Upper lobe of left lung (tissue), 6 donors: ENCODE measurements around the gene HK1. TPM values are rescaled to one million over a fixed set of nuclear protein-coding genes. Genes with fewer than 3 reads are reported as not detected.

Experiments
- ATAC-seq, 2 donors: fragments of 200-7000 bp; cut with Tn5 transposase; one replicate each; pipeline ENCODE4 v1.9.1; 2022; ENCODE audit warnings: mild to moderate bottlenecking in 2 of 2, moderate library complexity in 2 of 2; ENCODE audit not compliant: low FRiP score in 2 of 2
- DNase-seq, 2 donors: peaks; one replicate each; pipeline ENCODE4 v3.0.0-alpha.2; 2019 to 2020
- H3K27ac ChIP-seq, 4 donors: fragments of 200-600 bp; sonication (generic); one replicate each; pipeline ENCODE4 v1.5.1; 2016 to 2019
- H3K27me3 ChIP-seq, 4 donors: fragments of 200-600 bp; sonication (generic); one replicate each; pipeline ENCODE4 v1.5.1; 2017 to 2019
- H3K36me3 ChIP-seq, 4 donors: fragments of 200-600 bp; sonication (generic); one replicate each; pipeline ENCODE4 v1.5.1; 2016 to 2019
- H3K4me1 ChIP-seq, 4 donors: fragments of 200-600 bp; sonication (generic); one replicate each; pipeline ENCODE4 v1.5.1; 2018 to 2019
- H3K4me3 ChIP-seq, 4 donors: fragments of 200-600 bp; sonication (generic); one replicate each; pipeline ENCODE4 v1.5.1; 2017 to 2019; ENCODE audit warnings: mild to moderate bottlenecking in 2 of 4, moderate library complexity in 1 of 4
- H3K9me3 ChIP-seq, 4 donors: fragments of 200-600 bp; sonication (generic); one replicate each; pipeline ENCODE4 v1.5.1; 2018 to 2019
- CTCF ChIP-seq, 6 experiments: fragments of 450-650 bp in 4 of 6; fragments of 200-600 bp in 2 of 6; sonication (generic) in 2 of 6; IDR thresholded peaks; one replicate each; pipeline ENCODE4 v1.5.1; 2016 to 2019; ENCODE audit warnings: antibody characterized with exemption in 6 of 6
- EP300 ChIP-seq, 4 donors: sonication (generic); formaldehyde crosslinking; IDR thresholded peaks; one replicate each; pipeline ENCODE4 v1.5.1; 2017; ENCODE audit warnings: antibody characterized with exemption in 4 of 4, control low read depth in 2 of 4
- POLR2A ChIP-seq, 4 donors: fragments of 450-650 bp; IDR thresholded peaks; one replicate each; pipeline ENCODE4 v1.5.1; 2016 to 2017; ENCODE audit warnings: antibody characterized with exemption in 4 of 4, mild to moderate bottlenecking in 2 of 4
- POLR2AphosphoS5 ChIP-seq, 2 donors: sonication (generic); formaldehyde crosslinking; IDR thresholded peaks; one replicate each; pipeline ENCODE4 v1.5.1; 2017; ENCODE audit warnings: antibody characterized with exemption in 2 of 2
- WGBS, 2 donors: methylation state at CpG; one replicate each; pipeline ENCODE4 v1.1.5; 2017 to 2018; 5-methylcytosine and 5-hydroxymethylcytosine counted together
- total RNA-seq, 6 donors: library from RNA; depleted of rRNA in 4 of 6; stranded (reverse); fragments of >200 nt in 4 of 6; gene quantifications; one replicate each; pipeline versions ENCODE4 v1.1.0 to v1.2.1, GENCODE V29; 2016 to 2021
- donor health status: DM: no; HTN: no; CAD: no; lungs with moderate emphysema.
- donor health status: DM: no; HTN: yes; CAD: no; lungs with severe emphysema.

HK1 gene
- total RNA-seq, 6 donors from 2014 or later, result 60.8 to 98.5 (median 88.9) TPM

- Histone ChIP-seq H3K4me1 (peaks cover 0 to 11% (median 3%) of the 10 kb centered on the region in 4 donors), H3K36me3 (no peaks in the 10 kb centered on the region), H3K27ac (no peak overlapping the region), H3K4me3 (no peak overlapping the region), H3K9me3 (no peaks in the 10 kb centered on the region), H3K27me3 (no peaks in the 10 kb centered on the region)
- ATAC-seq, result no peak
- DNase-seq, result no peak
- no peak for TF ChIP-seq CTCF (IDR thresholded peaks at IDR 0.05)
- TF ChIP-seq POLR2A (IDR thresholded peaks at IDR 0.05), result no peak
- TF ChIP-seq EP300 (IDR thresholded peaks at IDR 0.05), result no peak
- TF ChIP-seq POLR2AphosphoS5 (IDR thresholded peaks at IDR 0.05), result no peak
- 78 to 90% methylated on average over 22 of the region's 22 CpGs for whole genome bisulfite sequencing, 2 donors
Observed at GRCh38 chr10:69232736-69233480, 45.4 kb upstream of the HK1 start.

GRCh38 chr10:69234447-69234846 is 43.8 kb upstream of the HK1 start:
- H3K27ac ChIP-seq, result no peak overlapping the region
- no peaks in the 10 kb centered on the region for H3K27me3 ChIP-seq
- H3K4me1 ChIP-seq, result peaks cover 0 to 6% (median 4%) of the 10 kb centered on the region in 4 donors
- H3K9me3 ChIP-seq, result no peaks in the 10 kb centered on the region
- H3K36me3 ChIP-seq, result no peaks in the 10 kb centered on the region
- no peak for ATAC-seq
- TF ChIP-seq CTCF (IDR thresholded peaks at IDR 0.05) (no peak), EP300 (IDR thresholded peaks at IDR 0.05) (no peak), POLR2AphosphoS5 (IDR thresholded peaks at IDR 0.05) (no peak), POLR2A (IDR thresholded peaks at IDR 0.05) (no peak)
- DNase-seq, result no peak
- WGBS, 2 donors, result 93 to 97% methylated on average over 3 of the region's 3 CpGs
- H3K4me3 ChIP-seq, result no peak overlapping the region

- ATAC-seq, result peak; percentile 92 to 97
- Histone ChIP-seq H3K27ac (no peak overlapping the region), H3K9me3 (no peaks in the 10 kb centered on the region), H3K4me1 (peaks cover 0 to 12% (median 5%) of the 10 kb centered on the region in 4 donors), H3K4me3 (no peak overlapping the region), H3K27me3 (no peaks in the 10 kb centered on the region), H3K36me3 (no peaks in the 10 kb centered on the region)
- 23 to 25% methylated on average over 17 of the region's 17 CpGs for WGBS, 2 donors
- TF ChIP-seq CTCF (IDR thresholded peaks at IDR 0.05) (peak; percentile 83 to 95 (median 89)), EP300 (IDR thresholded peaks at IDR 0.05) (no peak)
- peak; percentile 84 to 93 for DNase-seq
Observed at GRCh38 chr10:69237528-69238159, 40.7 kb upstream of the HK1 start.

GRCh38 chr10:69239136-69239535 is 39.2 kb upstream of the HK1 start:
- TF ChIP-seq POLR2AphosphoS5 (IDR thresholded peaks at IDR 0.05) (no peak), CTCF (IDR thresholded peaks at IDR 0.05) (no peak), POLR2A (IDR thresholded peaks at IDR 0.05) (no peak), EP300 (IDR thresholded peaks at IDR 0.05) (no peak)
- 65 to 93% methylated on average over 4 to 5 of the region's 5 CpGs for WGBS, 2 donors
- Histone ChIP-seq H3K9me3 (no peaks in the 10 kb centered on the region), H3K27me3 (no peaks in the 10 kb centered on the region), H3K36me3 (no peaks in the 10 kb centered on the region), H3K4me1 (peaks cover 0 to 12% (median 5%) of the 10 kb centered on the region in 4 donors), H3K27ac (no peak overlapping the region), H3K4me3 (no peak overlapping the region)
- DNase-seq, result no peak
- ATAC-seq, result no peak
